ENCODE measurements around the gene SLC22A12.

Gene SLC22A12

GRCh38 chr11:64544616-64545296 is 46.3 kb upstream of the SLC22A12 start:
- H3K9me3 ChIP-seq (replicated peaks; ENCODE audit: insufficient read depth, low read length), result no peaks in the 10 kb centered on the region
- peaks cover 99% of the 10 kb centered on the region for H3K27me3 ChIP-seq (replicated peaks; ENCODE audit: insufficient read depth, low read length)
- H3K4me2 ChIP-seq (ENCODE audit: low read depth, low read length), result no peak overlapping the region
- H3K9me2 ChIP-seq (replicated peaks; ENCODE audit: insufficient read depth, low read length), result no peaks in the 10 kb centered on the region
- no peaks in the 10 kb centered on the region for H3F3A ChIP-seq (ENCODE audit: insufficient read depth, low read length)
- H3K36me3 ChIP-seq (replicated peaks; ENCODE audit: insufficient read depth, low read length), result no peaks in the 10 kb centered on the region
- H3K4me3 ChIP-seq (ENCODE audit: low read length), result no peak overlapping the region
- no peak overlapping the region for H3K9ac ChIP-seq (ENCODE audit: low read length)
- no peak for DNase-seq
- H3K4me1 ChIP-seq (ENCODE audit: low read length), result no peaks in the 10 kb centered on the region
- H2AFZ ChIP-seq (ENCODE audit: low read length), result no peak overlapping the region
- TF ChIP-seq CTCF (IDR thresholded peaks at IDR 0.05; ENCODE audit: low read length), result no peak
- TF ChIP-seq EZH2 (optimal IDR thresholded peaks at IDR 0.05; ENCODE audit: low read depth, low read length), result no peak
- TF ChIP-seq EZH2phosphoT487 (IDR thresholded peaks at IDR 0.05; ENCODE audit: low read length), result no peak
- no peaks in the 10 kb centered on the region for H3K79me2 ChIP-seq (ENCODE audit: low read length)
- no peaks in the 10 kb centered on the region for H4K20me1 ChIP-seq (ENCODE audit: insufficient read depth, low read length)
- H3K27ac ChIP-seq (ENCODE audit: low read length), result no peak overlapping the region

GRCh38 chr11:64545619-64546018 is 45.4 kb upstream of the SLC22A12 start:
- TF ChIP-seq EZH2 (optimal IDR thresholded peaks at IDR 0.05; ENCODE audit: low read depth, low read length) (no peak), CTCF (IDR thresholded peaks at IDR 0.05; ENCODE audit: low read length) (no peak), EZH2phosphoT487 (IDR thresholded peaks at IDR 0.05; ENCODE audit: low read length) (no peak)
- H3K4me3 ChIP-seq (ENCODE audit: low read length), result no peak overlapping the region
- no peak for DNase-seq
- no peaks in the 10 kb centered on the region for H4K20me1 ChIP-seq (ENCODE audit: insufficient read depth, low read length)
- no peak overlapping the region for H3K27ac ChIP-seq (ENCODE audit: low read length)
- no peak overlapping the region for H3K4me2 ChIP-seq (ENCODE audit: low read depth, low read length)
- peaks cover 99% of the 10 kb centered on the region for H3K27me3 ChIP-seq (replicated peaks; ENCODE audit: insufficient read depth, low read length)
- H3K4me1 ChIP-seq (ENCODE audit: low read length), result no peaks in the 10 kb centered on the region
- no peaks in the 10 kb centered on the region for H3K9me2 ChIP-seq (replicated peaks; ENCODE audit: insufficient read depth, low read length)
- no peaks in the 10 kb centered on the region for H3F3A ChIP-seq (ENCODE audit: insufficient read depth, low read length)
- H3K79me2 ChIP-seq (ENCODE audit: low read length), result no peaks in the 10 kb centered on the region
- H2AFZ ChIP-seq (ENCODE audit: low read length), result no peak overlapping the region
- no peaks in the 10 kb centered on the region for H3K36me3 ChIP-seq (replicated peaks; ENCODE audit: insufficient read depth, low read length)
- no peak overlapping the region for H3K9ac ChIP-seq (ENCODE audit: low read length)
- H3K9me3 ChIP-seq (replicated peaks; ENCODE audit: insufficient read depth, low read length), result no peaks in the 10 kb centered on the region

GRCh38 chr11:64546176-64546575 is 44.8 kb upstream of the SLC22A12 start:
- H3K4me2 ChIP-seq (ENCODE audit: low read depth, low read length), result no peak overlapping the region
- no peak overlapping the region for H2AFZ ChIP-seq (ENCODE audit: low read length)
- no peak overlapping the region for H3K4me3 ChIP-seq (ENCODE audit: low read length)

More at GRCh38 chr11:64546176-64546575, 44.8 kb upstream of the SLC22A12 start:
- Histone ChIP-seq H3K36me3 (replicated peaks; ENCODE audit: insufficient read depth, low read length) (no peaks in the 10 kb centered on the region), H3K4me1 (ENCODE audit: low read length) (no peaks in the 10 kb centered on the region), H3K9me3 (replicated peaks; ENCODE audit: insufficient read depth, low read length) (no peaks in the 10 kb centered on the region), H3K9me2 (replicated peaks; ENCODE audit: insufficient read depth, low read length) (no peaks in the 10 kb centered on the region), H3K79me2 (ENCODE audit: low read length) (no peaks in the 10 kb centered on the region), H3F3A (ENCODE audit: insufficient read depth, low read length) (no peaks in the 10 kb centered on the region), H3K27ac (ENCODE audit: low read length) (no peak overlapping the region), H3K9ac (ENCODE audit: low read length) (no peak overlapping the region), H3K27me3 (replicated peaks; ENCODE audit: insufficient read depth, low read length) (peaks cover 98% of the 10 kb centered on the region), H4K20me1 (ENCODE audit: insufficient read depth, low read length) (no peaks in the 10 kb centered on the region)
- no peak for DNase-seq
- TF ChIP-seq CTCF (IDR thresholded peaks at IDR 0.05; ENCODE audit: low read length) (no peak), EZH2phosphoT487 (IDR thresholded peaks at IDR 0.05; ENCODE audit: low read length) (no peak), EZH2 (optimal IDR thresholded peaks at IDR 0.05; ENCODE audit: low read depth, low read length) (no peak)

All from MM.1S (cell line).